T-cell (primary cell): ENCODE results near the gene TGFB1. TPM values are rescaled to one million over a fixed set of nuclear protein-coding genes. Genes with fewer than 3 reads are reported as not detected.

Experiments
- total RNA-seq, 35 experiments: library from RNA in 6 of 35; stranded (reverse) in 6 of 35; fragments of 120-200 nt in 1 of 35; gene quantifications; one replicate each; pipeline versions ENCODE4 v1.2.1 to v1.2.4 and lab custom pipeline; 2013 to 2026

Gene TGFB1
- total RNA-seq, 5 donors from 2014 or later (not counting 1 experiment from before 2014, with no cell fraction given) = 170 to 412 (median 206) TPM

Other genes with a start within 250 kb of the TGFB1 start
- 1 to 10 TPM in 1 of 5 donors, under 1 TPM in 1, not detected in 3; 0.83 to 1.3 TPM for gene CYP2F1, start 239.5 kb downstream of the TGFB1 start, total RNA-seq
- gene CYP2S1, start 160.7 kb downstream of the TGFB1 start, total RNA-seq = 1 to 10 TPM in 1 of 5 donors, under 1 TPM in 3, not detected in 1; 0.20 to 1.2 (median 0.51) TPM
- gene AXL, start 134.7 kb downstream of the TGFB1 start, total RNA-seq = under 1 TPM in 3 of 5 donors, not detected in 2; 0.16 to 0.70 (median 0.47) TPM
- gene HNRNPUL1, start 89.5 kb downstream of the TGFB1 start, total RNA-seq = 100 to 1,000 TPM; 275 to 350 (median 307) TPM
- 10 to 100 TPM; 38.9 to 61.5 (median 55.1) TPM for gene CCDC97, start 43.8 kb downstream of the TGFB1 start, total RNA-seq
- 10 to 100 TPM; 15.3 to 27.9 (median 16.4) TPM for gene B9D2, start 10.2 kb upstream of the TGFB1 start, total RNA-seq
- 10 to 100 TPM in 3 of 5 donors, 1 to 10 TPM in 2; 9.9 to 14.7 (median 13.2) TPM for gene TMEM91, start 22.6 kb upstream of the TGFB1 start, total RNA-seq
- gene EXOSC5, start 43.4 kb upstream of the TGFB1 start, total RNA-seq = 10 to 100 TPM; 12.4 to 32.8 (median 27.1) TPM
- 10 to 100 TPM; 13.0 to 28.6 (median 27.0) TPM for gene BCKDHA, start 43.9 kb upstream of the TGFB1 start, total RNA-seq
- gene B3GNT8, start 73.5 kb upstream of the TGFB1 start, total RNA-seq = 1 to 10 TPM in 4 of 5 donors, under 1 TPM in 1; 0.76 to 5.0 (median 1.3) TPM
- 10 to 100 TPM; 19.5 to 33.9 (median 24.7) TPM for gene DMAC2, start 86.0 kb upstream of the TGFB1 start, total RNA-seq
- under 1 TPM in 2 of 5 donors, not detected in 3; 0.29 to 0.55 TPM for gene ERICH4, start 89.2 kb upstream of the TGFB1 start, total RNA-seq
- 10 to 100 TPM; 34.5 to 63.1 (median 40.3) TPM for gene CEACAM21, start 222.2 kb upstream of the TGFB1 start, total RNA-seq